NCI-H82 (cell line): ENCODE results near the gene VASP.

Experiments
- DNase-seq: peaks from one replicate; lab custom pipeline; 2025; lab: John Stamatoyannopoulos, UW

Gene VASP

DNA sequence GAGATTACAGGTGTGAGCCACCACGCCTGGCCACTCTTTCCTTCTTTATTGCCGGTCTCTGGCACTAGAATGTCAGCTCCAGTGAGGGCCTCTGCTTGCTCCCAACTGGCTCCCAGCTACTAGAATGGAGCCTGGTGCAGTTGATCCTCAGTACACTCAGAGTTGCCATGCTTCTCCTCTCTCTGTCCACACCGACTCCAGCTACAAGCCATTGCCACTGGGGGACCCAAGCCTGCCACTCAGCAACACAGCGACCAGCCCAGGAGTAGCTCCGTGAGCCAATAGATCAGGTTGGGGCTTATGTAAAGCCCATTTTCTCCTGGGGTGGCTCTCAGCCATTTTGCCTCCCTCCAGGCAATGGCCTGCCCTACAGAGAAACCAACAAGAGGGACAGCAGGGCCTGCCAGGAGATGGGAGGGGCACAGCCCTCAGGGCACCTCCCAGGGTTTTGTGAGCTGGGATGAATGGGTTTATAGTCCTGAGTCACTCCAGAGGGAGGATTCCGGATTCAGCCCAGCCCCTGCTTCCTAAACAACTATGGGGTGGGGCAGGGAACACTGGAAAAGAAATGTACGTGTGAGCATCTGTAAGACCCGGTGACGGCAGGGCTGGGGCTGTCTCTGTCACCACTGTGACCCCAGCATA is 40.8 kb downstream of the VASP start:
- DNase-seq: peak; percentile 28

DNA sequence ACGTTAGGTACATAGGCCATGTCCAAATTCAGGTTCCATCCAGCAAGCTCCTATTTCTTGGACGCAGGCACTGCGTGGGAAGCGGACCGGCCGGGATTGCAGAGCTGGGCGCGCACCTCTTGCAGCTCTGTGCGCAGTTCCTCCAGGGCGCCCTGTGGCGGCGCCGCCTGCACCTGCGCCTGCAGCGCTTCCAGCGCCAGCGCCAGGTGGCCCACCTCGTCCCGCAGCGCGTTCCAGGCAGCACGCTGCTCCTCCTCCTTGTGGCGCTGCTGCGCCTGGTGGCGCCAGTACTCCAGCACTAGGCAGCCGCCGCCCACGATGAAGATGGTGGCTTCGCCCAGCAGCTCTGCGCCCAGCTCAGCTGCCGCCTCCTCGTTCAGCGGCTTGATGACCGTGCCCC is 46.2 kb downstream of the VASP start:
- no peak for DNase-seq

- no peak for DNase-seq
These were observed 47.2 kb downstream of the VASP start for GRCh38 chr19:45554481-45554880.

GRCh38 chr19:45556835-45557234 is 49.6 kb downstream of the VASP start:
- DNase-seq: no peak

- DNase-seq: peak; percentile 77
These were observed 51.2 kb downstream of the VASP start for GRCh38 chr19:45558399-45558878.

- DNase-seq: no peak
These were observed 52.8 kb downstream of the VASP start for GRCh38 chr19:45560038-45560437.

GRCh38 chr19:45560686-45561085 is 53.4 kb downstream of the VASP start:
- DNase-seq: no peak

DNA sequence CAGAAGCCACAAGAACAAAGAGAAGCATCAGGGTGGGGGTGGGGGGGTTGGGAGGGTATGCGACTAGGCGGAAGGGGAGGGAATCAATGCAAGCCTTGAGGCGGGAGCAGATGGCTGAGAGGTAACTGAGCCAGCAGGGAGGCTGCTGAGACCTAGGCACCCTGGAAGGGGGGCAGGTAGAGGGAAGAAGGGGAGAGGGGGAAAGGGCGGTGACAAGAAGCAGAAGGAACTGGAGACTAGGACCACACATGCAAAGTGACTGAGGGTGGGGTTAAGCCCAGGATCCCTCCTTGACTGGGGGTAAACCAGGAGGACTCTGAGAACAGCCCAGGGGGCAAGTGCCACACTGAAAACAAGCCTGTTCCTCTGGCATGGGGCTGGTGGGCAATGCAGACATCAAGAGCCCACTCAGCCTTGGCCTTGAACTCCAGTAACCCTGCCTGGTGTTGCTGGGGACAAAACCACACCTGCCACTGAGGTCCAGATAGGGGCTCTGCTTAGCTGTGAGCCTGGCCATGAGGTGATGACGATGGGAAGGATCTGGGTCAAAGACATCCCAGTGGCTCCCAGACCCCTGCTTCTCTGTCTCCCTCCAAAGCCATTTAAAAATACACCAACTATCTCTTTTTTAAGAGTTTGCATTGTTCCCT is 57.0 kb downstream of the VASP start:
- peak; percentile 95 for DNase-seq

GRCh38 chr19:45567609-45568008 is 60.3 kb downstream of the VASP start:
- no peak for DNase-seq

- no peak for DNase-seq
These were observed 61.5 kb downstream of the VASP start for GRCh38 chr19:45568732-45569131.

DNA sequence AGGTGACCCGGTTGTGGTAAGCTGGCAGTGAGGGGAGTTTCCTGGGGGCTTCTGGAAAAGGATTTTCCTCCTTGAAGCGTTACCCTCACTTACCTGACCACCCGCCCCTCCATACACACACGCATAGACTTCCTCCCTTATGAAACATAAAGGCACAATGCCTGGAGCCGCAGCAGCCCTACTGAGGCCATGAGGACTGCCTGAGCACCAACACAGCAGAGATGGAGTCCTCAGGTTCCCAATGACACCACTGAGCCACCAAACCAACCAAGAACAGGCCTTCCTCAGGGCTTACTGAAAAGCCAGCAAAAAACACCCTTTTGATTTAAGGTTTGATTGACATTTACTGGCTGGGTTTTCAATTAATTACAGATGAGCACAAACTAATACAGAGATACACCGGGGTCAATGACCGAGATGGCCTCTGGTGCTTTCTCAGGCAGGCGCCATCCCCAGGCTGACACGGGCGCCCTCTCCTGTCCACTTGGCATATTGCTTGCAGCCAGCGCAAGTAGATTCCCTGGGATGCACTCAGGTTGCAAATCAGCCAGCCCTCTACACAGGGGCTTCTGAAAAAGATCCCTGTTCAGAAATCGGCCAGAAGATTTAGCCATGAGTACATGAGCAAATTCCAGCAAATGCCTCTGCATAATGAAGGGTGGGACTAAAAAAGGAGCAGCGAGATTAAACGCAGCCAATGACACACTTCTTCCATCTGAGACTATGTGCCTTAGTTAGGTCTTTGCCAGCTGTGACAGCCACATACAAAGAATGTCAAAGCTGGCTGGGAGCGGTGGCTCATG is 62.5 kb downstream of the VASP start:
- peak; percentile 68 for DNase-seq

GRCh38 chr19:45571457-45572220 is 64.4 kb downstream of the VASP start:
- DNase-seq: no peak

GRCh38 chr19:45574526-45574925 is 67.2 kb downstream of the VASP start:
- DNase-seq: no peak

GRCh38 chr19:45575216-45575615 is 67.9 kb downstream of the VASP start:
- DNase-seq: no peak
